Islet of Langerhans (tissue), 1 donor: ENCODE measurements around the gene NPDC1.
"Not testable (repeated sequence)": the region's sequence is repeated elsewhere in the genome, so short reads cannot be mapped to it uniquely, and the experiment has no call there.

Experiments
- FAIRE-seq: peaks from one replicate; lab custom pipeline; 2011; peaks lifted over from hg19 to GRCh38; lab: Jason Lieb, UNC

Gene NPDC1

GRCh38 chr9:137074657-137075274, 28.8 kb upstream of the NPDC1 start:
- no peak for FAIRE-seq

DNA sequence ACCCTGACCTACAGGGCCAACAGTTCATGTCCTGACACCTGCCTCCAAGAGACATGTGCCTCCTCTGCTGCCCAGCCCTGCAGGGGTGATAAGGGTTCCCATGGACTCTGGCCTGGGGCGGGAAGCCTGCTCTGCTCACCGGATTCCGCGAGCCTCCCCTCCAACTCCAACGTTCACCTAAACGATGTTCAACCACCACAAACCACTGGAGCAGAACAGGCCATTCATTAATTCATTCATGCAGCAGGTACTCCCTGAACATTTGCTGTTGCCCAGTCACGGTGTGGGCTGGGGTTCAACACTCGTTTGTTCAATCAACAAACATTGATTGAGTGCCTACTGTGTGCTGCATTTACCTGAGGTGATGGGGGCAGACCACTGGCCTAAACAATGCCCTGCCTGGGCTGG, 28.0 kb upstream of the NPDC1 start:
- FAIRE-seq: no peak

DNA sequence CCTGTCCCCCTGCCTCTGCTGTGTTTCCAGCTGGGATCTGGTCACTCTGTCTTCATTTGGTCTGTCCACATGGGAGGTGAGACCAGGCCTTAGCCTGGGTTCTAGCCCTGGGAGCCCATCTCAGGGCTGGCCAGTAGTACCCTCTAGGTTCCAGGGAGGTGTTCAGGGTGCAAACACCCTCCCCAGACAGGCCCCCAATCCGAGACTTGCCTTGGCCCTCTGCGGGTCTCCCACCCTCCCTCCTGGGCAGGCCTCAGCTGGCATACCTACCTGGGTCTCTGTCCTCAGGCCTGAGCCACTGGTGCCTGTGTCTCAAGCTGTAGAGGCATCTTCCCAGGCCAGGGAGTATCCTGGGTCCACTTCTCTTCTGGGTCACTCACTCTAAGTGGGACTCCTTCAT, 25.3 kb upstream of the NPDC1 start:
- FAIRE-seq: no peak

DNA sequence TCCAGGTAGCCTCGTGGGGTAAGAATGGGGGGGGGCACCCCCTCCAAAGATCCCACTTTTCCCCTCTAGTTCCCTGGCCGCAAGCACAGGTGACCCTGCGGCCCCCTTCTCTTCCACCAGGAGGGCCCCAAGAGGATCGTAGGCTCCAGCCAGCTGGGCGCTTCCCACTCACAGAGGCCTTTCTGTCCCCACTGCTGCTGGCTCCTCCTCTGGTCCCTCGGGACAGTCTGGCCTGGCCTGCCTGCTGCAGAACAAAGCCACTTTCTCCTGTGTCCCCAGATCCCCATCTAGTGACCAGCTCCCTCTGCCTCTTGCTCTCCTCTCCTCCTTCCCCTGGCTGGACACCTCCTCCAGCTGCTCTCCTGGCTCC, 24.9 kb upstream of the NPDC1 start:
- no peak for FAIRE-seq

DNA sequence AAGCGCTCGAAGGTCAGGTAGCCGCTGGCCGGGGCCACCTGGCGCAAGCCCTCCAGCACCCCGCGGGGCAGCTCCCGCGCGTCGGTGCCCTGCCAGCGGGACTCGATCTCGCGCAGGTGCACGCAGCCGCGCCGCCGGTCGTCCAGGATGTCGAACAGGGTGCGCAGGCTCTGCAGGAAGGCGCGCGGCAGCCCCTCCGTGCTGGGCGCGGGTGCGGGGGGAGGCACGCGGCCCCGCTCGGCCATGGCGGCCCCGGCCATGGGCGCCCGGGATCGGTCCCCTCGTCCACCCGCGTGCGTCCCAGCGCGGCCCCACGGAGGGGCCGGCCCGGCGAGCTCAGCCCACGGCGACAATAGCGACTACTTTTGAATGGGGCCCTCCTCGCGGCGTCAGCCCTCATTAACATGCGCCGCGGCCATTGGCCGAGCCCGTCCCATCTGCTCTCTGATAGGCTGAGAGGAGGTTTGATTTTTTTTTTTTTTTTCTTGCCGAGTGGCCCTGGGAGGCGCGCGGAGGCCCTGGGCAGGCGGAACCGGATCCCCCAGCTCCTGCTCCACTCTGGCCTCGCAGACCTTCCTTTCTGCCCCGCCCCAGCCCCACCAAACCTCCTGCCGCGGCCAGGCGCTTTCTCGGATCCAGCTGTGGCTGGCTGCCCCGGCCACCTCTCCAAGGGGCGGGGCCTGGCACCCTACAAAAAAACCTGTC, 24.4 kb upstream of the NPDC1 start, which contains the start of gene SAPCD2:
TSS of gene SAPCD2 (minus strand) at position 357 of the 705 bp plus-strand sequence. CDS start at position 260, 97 bp downstream.
- FAIRE-seq: peak; percentile 95

GRCh38 chr9:137069508-137070091, 23.6 kb upstream of the NPDC1 start:
- FAIRE-seq: no peak

GRCh38 chr9:137068539-137069507, 22.8 kb upstream of the NPDC1 start:
- FAIRE-seq: no peak

GRCh38 chr9:137067860-137068538, 22.0 kb upstream of the NPDC1 start:
- FAIRE-seq: no peak

DNA sequence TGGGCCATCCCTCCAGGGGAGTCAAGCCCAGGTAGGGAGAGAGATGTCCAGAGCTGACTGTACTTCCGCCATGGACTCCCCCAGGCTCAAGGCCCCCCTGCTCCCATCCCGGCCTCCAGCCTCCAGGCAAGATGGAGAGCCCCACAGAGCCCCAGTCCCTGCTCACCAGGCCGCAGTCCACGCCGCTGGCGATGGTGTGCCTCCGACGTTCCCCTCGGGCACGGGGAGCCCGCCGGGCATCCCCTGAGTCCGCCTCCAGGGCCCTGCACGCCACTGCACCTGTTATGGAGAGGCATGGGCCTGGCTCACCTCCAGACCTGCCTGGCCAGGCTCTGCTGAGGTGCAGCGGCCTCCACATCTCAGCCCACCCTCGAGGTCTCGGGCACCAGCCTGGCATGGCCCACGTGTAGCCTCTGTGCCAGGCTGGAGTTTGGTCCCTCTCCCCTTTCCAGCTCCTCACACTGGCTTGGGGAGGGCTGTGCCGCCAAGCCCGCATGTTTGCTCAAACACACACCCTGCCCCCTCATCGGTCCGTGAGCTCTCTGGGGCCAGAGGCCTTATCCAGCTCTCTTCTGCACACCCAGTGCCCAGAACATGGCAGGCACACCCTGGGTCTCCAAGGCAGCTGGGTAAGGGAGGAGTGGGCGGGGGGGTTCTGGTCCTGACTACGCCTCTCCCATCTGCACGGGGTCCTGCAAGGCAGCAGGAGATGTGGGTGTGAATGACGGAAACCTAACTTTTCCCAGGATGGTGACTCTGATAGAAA, 20.3 kb upstream of the NPDC1 start:
- FAIRE-seq: no peak

DNA sequence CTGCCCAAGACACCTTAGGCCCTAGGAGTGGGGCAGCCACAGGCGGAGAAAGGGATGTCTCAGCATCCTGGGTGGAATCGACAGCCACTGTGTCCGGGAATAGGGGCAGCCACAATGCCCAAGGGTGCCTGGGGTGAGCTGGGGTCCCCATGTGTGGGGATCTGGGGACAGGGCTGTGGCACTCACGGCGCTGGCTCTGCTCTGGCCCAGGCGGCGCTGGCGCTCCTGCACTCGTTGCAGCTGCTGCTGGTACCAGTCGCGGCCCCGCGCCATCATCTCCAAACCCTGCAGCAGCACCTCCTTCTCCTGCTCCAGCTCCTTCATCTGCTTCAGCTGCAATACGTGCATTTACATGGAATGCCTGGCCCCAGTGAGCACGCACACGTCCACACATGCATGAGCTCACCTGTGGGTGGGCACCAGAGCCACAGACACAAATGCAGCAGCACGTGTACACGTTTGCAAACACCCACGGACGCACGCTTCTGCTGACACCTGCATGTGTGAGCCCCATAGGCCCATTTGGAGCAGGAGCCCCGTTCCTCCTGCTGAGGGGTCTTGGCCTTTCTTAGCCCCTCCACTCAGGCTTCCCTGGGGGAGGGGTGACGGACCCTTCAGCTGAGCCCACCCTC, 19.5 kb upstream of the NPDC1 start:
- FAIRE-seq: no peak

DNA sequence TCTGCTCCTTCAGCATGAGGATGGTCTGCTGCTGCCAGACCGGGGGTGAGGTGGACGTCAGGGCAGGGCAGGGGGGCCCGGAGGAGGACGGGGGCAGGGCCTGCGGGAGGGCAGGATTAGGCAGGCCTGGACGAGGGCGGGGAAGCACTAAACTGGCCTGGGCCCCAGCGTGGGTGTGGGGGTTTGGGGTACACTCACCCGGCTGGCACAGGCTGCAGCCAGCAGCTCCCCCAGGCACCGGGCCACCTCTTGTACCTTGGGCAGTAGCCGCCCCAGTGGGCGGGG, 18.8 kb upstream of the NPDC1 start:
- FAIRE-seq: no peak

GRCh38 chr9:137064027-137064879, 18.3 kb upstream of the NPDC1 start:
- FAIRE-seq: no peak

DNA sequence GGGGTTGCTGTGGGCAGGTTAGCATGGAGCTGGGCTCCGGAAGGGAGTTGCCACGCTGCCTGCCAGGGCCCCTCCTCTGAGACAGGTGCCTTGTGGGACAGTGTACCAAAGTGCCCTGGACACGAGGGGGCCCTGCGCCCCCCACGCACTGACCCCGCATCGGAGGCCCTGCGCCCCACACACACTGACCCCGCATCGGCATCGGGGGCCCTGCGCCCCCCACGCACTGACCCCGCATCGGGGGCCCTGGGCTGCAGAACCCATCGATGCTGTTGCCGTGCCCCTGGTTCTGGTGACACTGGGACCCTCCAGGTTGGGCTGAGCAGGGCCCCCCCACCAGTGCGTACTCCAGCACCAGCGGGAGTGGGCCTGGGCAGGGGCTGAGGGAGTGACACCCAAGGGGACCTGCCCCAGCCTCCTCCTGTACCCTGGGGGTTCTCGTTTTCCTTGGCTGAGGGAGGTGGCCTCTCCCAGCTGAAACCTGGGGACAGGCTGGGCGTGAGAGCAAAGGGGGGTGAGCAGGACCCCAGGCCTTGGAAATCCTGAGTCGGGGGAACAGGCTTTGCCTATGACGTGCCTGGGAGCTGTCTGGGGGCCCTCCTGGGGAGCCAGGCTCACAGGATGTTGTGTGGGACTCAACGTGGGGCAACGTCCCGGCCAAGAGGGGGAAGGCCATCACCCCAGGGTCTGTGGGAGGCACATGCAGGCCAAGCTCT, 17.5 kb upstream of the NPDC1 start:
- no peak for FAIRE-seq

DNA sequence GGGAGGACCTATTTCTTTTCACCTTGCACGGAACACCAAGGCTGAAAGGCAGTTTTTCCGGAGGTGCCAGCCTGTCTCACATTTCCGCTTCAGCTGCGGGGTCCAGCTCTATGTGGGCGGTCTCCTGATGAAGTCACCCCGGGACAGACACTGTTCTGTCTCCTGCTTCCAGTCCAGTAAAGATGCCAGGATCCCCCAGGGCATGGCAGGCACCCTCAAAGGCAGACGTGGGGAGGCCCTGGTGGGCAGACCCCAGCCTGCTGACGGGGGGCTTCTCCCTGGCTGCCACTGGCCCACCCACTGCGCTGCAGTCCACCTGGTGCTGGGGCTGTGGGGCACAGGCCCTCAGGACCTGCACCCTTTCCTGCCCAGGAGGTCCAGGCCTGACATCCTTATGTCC, 16.8 kb upstream of the NPDC1 start:
- not testable (repeated sequence) for FAIRE-seq

DNA sequence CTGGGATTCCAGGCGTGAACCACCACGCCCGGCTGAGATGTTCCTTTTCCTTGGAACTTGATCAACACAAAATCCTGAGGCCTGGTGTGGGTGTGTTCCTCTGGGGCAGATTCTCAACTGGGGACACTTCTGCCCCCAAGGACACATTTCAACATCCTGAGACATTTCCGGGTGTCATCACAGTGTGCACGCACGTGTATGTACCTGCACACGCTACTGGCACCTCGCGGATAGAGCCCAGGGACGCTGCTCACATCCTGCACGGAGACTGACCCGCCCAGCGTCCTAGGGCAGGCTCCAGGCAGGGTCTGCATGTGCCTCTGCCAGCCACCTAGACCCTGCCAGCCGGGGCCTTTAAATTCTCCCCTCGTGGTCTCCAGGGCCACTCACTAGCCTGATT, 16.4 kb upstream of the NPDC1 start:
- FAIRE-seq: no peak

DNA sequence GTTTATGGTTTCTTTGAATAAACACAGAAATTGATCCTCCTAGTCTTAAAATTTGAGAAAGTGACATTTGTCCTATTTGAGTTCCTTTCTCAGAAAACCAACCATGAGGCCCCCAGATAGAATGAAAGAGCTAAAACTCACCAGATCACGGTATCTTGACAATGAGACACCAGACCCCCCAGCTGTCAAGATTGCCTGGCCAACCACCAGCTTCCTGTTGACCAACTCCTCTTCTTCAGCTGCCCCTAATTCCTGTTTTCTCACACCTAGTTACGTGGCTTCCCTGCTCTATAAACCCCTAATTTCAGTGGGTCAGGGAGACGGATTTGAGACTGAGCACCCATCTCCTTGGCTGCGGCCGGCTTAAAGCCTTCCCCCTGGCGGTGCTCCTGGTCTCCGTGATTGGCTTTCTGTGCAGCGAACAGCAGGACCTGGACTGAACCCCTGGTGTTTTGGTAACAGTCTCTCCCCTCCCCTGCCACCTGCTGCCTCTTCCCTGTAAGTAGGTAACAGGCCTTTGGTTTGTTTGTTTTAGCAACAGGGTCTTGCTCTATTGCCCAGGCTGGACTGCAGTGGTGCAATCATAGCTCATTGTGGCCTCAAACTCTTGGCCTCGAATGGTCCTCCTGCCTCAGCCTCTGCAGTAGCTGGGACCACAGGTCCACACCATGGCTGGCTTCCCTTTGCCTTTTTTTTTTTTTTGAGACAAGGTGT, 12.7 kb upstream of the NPDC1 start:
- FAIRE-seq: no peak

- no peak for FAIRE-seq
Observed at GRCh38 chr9:137057545-137057944, 11.6 kb upstream of the NPDC1 start.

DNA sequence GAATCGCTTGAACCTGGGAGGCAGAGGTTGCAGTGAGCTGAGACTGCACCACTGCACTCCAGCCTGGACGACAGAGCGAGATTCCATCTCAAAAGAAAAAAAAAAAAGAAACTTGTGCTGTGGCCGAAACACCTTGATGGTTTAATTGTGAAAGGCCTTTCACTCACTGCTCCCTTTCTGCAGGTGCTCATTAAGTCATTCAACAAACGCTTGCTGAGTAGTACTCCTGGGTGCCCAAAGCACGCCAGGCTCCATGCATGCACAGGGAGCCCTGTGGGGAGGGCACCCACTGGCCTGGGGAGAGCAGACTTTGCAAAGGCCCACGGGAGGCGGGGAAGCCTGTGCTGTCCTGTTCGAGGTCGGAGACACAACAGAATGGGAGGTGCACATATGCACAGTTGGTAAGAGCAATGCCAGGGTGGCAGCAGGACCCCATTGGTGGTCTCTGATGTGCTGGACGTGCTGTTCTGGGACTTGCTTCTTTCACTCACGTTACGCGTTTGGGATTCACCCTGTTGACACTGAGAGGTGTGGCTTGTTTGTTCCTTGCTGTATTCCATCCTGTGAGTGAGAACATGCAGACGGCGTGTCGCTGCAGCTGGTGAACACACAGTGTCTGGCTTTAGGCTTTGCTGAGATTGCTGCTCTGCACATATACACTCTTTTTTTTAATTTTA, 10.9 kb upstream of the NPDC1 start:
- no peak for FAIRE-seq
